ENCODE measurements around the gene DIP2A.

DIP2A gene

DNA sequence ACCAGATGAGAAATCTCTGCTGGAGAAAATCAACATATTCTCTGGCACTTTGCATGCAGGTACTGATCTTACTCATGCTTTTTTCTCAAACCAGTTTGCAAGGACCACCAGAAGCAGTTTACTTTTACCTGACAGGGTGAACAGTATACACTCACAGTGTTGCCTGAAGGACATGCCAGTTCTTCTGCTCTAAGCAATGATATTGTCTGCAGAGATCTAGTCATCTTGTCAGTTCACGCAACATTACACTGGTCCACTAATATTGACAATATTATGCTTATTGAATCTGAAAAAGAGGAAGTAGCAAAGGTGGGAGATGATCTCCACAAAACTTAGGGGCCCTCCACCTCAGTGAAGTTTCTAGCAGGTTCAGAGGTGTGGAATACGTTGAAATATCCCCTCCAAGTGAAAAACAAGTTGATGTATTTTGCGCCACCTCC, 150.0 kb downstream of the DIP2A start:
- H3K27ac ChIP-seq (ENCODE audit: low read length): peak overlapping the region; percentile 87
- peak overlapping the region; percentile 82 for H3K4me2 ChIP-seq (ENCODE audit: low read length)
- no peak for TF ChIP-seq EZH2phosphoT487 (IDR thresholded peaks at IDR 0.05; ENCODE audit: low read depth)
- TF ChIP-seq, protein P1, sequence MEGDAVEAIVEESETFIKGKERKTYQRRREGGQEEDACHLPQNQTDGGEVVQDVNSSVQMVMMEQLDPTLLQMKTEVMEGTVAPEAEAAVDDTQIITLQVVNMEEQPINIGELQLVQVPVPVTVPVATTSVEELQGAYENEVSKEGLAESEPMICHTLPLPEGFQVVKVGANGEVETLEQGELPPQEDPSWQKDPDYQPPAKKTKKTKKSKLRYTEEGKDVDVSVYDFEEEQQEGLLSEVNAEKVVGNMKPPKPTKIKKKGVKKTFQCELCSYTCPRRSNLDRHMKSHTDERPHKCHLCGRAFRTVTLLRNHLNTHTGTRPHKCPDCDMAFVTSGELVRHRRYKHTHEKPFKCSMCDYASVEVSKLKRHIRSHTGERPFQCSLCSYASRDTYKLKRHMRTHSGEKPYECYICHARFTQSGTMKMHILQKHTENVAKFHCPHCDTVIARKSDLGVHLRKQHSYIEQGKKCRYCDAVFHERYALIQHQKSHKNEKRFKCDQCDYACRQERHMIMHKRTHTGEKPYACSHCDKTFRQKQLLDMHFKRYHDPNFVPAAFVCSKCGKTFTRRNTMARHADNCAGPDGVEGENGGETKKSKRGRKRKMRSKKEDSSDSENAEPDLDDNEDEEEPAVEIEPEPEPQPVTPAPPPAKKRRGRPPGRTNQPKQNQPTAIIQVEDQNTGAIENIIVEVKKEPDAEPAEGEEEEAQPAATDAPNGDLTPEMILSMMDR (IDR thresholded peaks at IDR 0.05; ENCODE audit: low read depth, low read length): peak; percentile 24; the same call in 1 of the 2 replicates
- peaks cover 52% of the 10 kb centered on the region for H3K4me1 ChIP-seq (ENCODE audit: low read length)
- no peaks in the 10 kb centered on the region for H3K9me3 ChIP-seq (ENCODE audit: insufficient read depth, low read length)
- H2AFZ ChIP-seq (ENCODE audit: low read depth, low read length): no peak overlapping the region
- H3K9ac ChIP-seq (ENCODE audit: low read length): peak overlapping the region; percentile 36; the same call in 1 of the 2 replicates
- H3K27me3 ChIP-seq (ENCODE audit: low read depth, low read length): no peaks in the 10 kb centered on the region
- no peaks in the 10 kb centered on the region for H3K36me3 ChIP-seq (replicated peaks; ENCODE audit: low read depth, low read length)
- H3K79me2 ChIP-seq (ENCODE audit: low read length): no peaks in the 10 kb centered on the region
- H4K20me1 ChIP-seq (ENCODE audit: insufficient read depth, low read length): no peaks in the 10 kb centered on the region
- peak overlapping the region; percentile 48 for H3K4me3 ChIP-seq (ENCODE audit: low read length)

DNA sequence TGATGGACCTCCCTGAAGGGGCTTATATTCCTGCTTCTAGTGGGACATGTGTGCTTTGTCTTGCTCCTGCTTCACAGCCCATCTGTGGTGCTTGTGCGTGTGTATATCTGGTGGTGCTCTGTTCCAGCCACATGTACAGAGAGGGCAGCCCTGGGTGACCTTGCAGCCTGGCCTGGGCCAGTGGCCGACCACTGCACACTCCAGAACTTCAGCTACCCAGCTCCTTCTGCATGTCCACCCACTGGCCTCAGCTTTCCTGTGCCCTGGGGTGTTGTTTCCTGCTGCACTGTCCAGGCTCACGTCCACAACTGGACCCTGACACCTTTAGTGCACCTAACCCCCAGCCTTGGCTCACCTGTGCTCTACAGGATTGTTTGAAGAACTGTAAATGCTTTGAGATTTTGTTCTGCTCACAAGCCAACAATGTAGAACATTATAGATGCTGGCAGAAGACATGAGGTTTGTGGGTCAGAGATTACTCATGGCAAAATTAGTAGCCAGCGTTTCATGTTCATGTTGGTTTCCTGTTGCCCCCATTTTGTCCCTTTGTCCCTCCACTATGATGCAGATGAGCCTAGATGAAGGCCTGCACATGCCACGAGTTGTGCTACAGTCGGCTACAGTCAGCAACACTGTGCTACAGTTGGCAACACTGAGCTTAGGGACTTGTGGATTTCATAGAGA, 151.5 kb downstream of the DIP2A start:
- no peak overlapping the region; the same call in 1 of the 2 replicates for H3K9ac ChIP-seq (ENCODE audit: low read length)
- no peaks in the 10 kb centered on the region for H3K9me3 ChIP-seq (ENCODE audit: insufficient read depth, low read length)
- H4K20me1 ChIP-seq (ENCODE audit: insufficient read depth, low read length): no peaks in the 10 kb centered on the region
- peaks cover 52% of the 10 kb centered on the region for H3K4me1 ChIP-seq (ENCODE audit: low read length)
- peak overlapping the region; percentile 87; the same call in 1 of the 2 replicates for H3K27ac ChIP-seq (ENCODE audit: low read length)
- no peaks in the 10 kb centered on the region for H3K79me2 ChIP-seq (ENCODE audit: low read length)
- TF ChIP-seq, protein P1 (IDR thresholded peaks at IDR 0.05; ENCODE audit: low read depth, low read length): no peak
- no peak for TF ChIP-seq EZH2phosphoT487 (IDR thresholded peaks at IDR 0.05; ENCODE audit: low read depth)
- H3K4me2 ChIP-seq (ENCODE audit: low read length): peak overlapping the region; percentile 82; the same call in 1 of the 2 replicates
- H3K36me3 ChIP-seq (replicated peaks; ENCODE audit: low read depth, low read length): no peaks in the 10 kb centered on the region
- H2AFZ ChIP-seq (ENCODE audit: low read depth, low read length): no peak overlapping the region
- no peaks in the 10 kb centered on the region for H3K27me3 ChIP-seq (ENCODE audit: low read depth, low read length)
- no peak overlapping the region for H3K4me3 ChIP-seq (ENCODE audit: low read length)

DNA sequence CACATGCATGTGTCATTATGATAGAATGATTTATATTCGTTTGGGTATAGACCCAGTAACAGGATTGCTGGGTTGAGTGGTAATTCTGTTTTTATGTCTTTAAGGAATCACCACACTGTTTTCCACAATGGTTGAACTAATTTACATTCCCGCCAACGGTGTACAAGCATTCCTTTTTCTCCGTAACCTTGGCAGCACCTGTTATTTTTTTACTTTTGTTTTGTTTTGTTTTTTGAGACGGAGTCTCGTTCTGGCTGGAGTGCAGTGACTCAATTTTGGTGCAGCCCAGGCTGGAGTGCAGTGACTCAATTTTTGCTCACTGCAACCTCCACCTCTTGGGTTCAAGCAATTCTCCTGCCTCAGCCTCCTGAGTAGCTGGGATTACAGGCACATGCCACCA, 154.7 kb downstream of the DIP2A start:
- Histone ChIP-seq H3K9me3 (ENCODE audit: insufficient read depth, low read length) (no peaks in the 10 kb centered on the region), H4K20me1 (ENCODE audit: insufficient read depth, low read length) (no peaks in the 10 kb centered on the region), H3K27me3 (ENCODE audit: low read depth, low read length) (no peaks in the 10 kb centered on the region), H3K4me3 (ENCODE audit: low read length) (no peak overlapping the region), H3K27ac (ENCODE audit: low read length) (no peak overlapping the region), H3K4me1 (ENCODE audit: low read length) (peaks cover 24% of the 10 kb centered on the region), H3K79me2 (ENCODE audit: low read length) (no peaks in the 10 kb centered on the region), H3K4me2 (ENCODE audit: low read length) (no peak overlapping the region), H2AFZ (ENCODE audit: low read depth, low read length) (no peak overlapping the region), H3K9ac (ENCODE audit: low read length) (no peak overlapping the region), H3K36me3 (replicated peaks; ENCODE audit: low read depth, low read length) (no peaks in the 10 kb centered on the region)
- no peak for TF ChIP-seq EZH2phosphoT487 (IDR thresholded peaks at IDR 0.05; ENCODE audit: low read depth)
- TF ChIP-seq, protein P1 (IDR thresholded peaks at IDR 0.05; ENCODE audit: low read depth, low read length): no peak

- Histone ChIP-seq H3K9ac (ENCODE audit: low read length) (no peak overlapping the region), H3K4me3 (ENCODE audit: low read length) (no peak overlapping the region), H3K27me3 (ENCODE audit: low read depth, low read length) (no peaks in the 10 kb centered on the region), H2AFZ (ENCODE audit: low read depth, low read length) (no peak overlapping the region), H3K9me3 (ENCODE audit: insufficient read depth, low read length) (no peaks in the 10 kb centered on the region), H4K20me1 (ENCODE audit: insufficient read depth, low read length) (no peaks in the 10 kb centered on the region), H3K36me3 (replicated peaks; ENCODE audit: low read depth, low read length) (no peaks in the 10 kb centered on the region), H3K4me1 (ENCODE audit: low read length) (peaks cover 7% of the 10 kb centered on the region), H3K4me2 (ENCODE audit: low read length) (no peak overlapping the region), H3K27ac (ENCODE audit: low read length) (no peak overlapping the region), H3K79me2 (ENCODE audit: low read length) (no peaks in the 10 kb centered on the region)
- TF ChIP-seq, protein P1 (IDR thresholded peaks at IDR 0.05; ENCODE audit: low read depth, low read length): no peak
- no peak for TF ChIP-seq EZH2phosphoT487 (IDR thresholded peaks at IDR 0.05; ENCODE audit: low read depth)
These were observed 157.4 kb downstream of the DIP2A start for GRCh38 chr21:46616050-46616449.

Measured in OCI-LY3 (cell line).